ENCODE results near the gene CCT8L2.
"Not testable (repeated sequence)": the region's sequence is repeated elsewhere in the genome, so short reads cannot be mapped to it uniquely, and the experiment has no call there.

- not testable (repeated sequence) for TF ChIP-seq CTCF (IDR thresholded peaks at IDR 0.05; ENCODE audit: low read depth, low read length); EZH2phosphoT487 (IDR thresholded peaks at IDR 0.05; ENCODE audit: low read depth)
These were observed 7.0 kb upstream of the CCT8L2 start for GRCh38 chr22:16599648-16600047.
